D721Med (cell line): Measurements from ENCODE around the gene PRPF18.

ENCODE experiments used
- DNase-seq: peaks from one replicate; pipeline ENCODE4 v3.0.0; 2011; ENCODE audit warnings: low spot score; ENCODE audit not compliant: insufficient read length
- FAIRE-seq: peaks from 2 replicates; lab custom pipeline; 2011; peaks lifted over from hg19 to GRCh38; lab: Jason Lieb, UNC
- TF ChIP-seq, protein P1 (sequence below): IDR thresholded peaks from 2 replicates; pipeline ENCODE4 v1.5.1; 2012; ENCODE audit warnings: mild to moderate bottlenecking, control low read depth; ENCODE audit not compliant: insufficient read depth; ENCODE audit errors: missing control alignments

The PRPF18 gene

DNA sequence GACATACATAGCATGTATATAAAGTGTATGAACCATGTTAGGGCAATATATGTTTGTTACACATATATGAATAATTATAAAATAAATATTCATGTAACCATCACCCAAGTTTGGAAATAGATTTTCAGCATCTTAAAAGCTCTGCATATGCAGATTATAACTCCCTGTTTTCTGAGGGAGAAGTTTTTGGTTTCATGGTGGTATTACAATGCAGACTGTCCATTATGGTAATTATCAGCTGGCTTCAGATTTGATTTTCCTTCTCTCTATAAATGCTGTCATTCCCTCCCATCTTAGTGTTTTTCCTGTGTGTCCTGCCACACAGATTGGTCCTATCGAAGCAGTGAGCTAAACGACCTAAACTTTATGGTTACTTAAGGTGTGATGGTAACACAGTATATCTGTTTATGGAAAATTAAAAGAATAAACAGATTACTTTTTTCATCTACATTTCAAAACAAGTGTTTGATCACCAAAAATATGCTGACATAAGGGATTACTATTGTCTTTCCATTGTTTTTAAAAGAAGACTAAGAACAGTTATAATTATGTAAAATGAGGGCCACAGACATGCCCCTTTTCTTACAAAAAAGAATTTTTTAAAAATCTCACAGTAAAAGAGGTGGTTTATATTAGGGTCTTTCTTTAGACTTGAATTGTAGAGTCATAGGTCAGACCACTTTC is 17.7 kb downstream of the PRPF18 start:
- TF ChIP-seq, protein P1, sequence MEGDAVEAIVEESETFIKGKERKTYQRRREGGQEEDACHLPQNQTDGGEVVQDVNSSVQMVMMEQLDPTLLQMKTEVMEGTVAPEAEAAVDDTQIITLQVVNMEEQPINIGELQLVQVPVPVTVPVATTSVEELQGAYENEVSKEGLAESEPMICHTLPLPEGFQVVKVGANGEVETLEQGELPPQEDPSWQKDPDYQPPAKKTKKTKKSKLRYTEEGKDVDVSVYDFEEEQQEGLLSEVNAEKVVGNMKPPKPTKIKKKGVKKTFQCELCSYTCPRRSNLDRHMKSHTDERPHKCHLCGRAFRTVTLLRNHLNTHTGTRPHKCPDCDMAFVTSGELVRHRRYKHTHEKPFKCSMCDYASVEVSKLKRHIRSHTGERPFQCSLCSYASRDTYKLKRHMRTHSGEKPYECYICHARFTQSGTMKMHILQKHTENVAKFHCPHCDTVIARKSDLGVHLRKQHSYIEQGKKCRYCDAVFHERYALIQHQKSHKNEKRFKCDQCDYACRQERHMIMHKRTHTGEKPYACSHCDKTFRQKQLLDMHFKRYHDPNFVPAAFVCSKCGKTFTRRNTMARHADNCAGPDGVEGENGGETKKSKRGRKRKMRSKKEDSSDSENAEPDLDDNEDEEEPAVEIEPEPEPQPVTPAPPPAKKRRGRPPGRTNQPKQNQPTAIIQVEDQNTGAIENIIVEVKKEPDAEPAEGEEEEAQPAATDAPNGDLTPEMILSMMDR = no peak
- DNase-seq (no peak), FAIRE-seq (no peak)

DNA sequence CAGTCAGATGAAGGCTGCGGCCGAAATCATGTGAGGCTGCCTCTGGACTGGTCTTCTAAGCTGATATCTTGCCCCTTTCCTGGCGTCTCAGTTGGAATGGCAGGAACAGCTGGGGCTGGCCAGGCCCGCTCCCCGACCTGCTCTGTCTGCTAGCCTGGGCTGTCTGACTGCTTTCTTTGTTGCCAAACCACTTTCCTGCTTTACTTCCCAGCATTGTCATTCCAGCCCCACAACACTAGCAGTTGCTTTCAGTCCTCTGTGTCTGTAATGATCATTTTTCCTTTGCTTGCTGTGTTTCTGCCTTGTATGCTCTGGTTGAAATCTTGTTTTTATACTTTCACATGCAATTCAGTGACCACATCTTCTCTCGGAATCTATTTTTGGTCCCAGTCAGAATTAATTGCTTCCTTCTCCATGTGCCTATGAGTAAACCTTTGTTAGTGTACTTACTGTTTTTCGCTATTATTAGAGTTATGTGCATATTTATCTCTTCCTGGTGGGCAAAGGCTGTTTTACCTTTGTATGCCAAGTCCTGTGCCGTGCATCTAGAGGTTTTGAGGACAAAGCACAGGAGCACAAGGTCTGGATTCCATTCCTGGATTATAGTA is 21.6 kb downstream of the PRPF18 start:
- DNase-seq (no peak), FAIRE-seq (no peak)
- TF ChIP-seq, protein P1 = no peak

DNA sequence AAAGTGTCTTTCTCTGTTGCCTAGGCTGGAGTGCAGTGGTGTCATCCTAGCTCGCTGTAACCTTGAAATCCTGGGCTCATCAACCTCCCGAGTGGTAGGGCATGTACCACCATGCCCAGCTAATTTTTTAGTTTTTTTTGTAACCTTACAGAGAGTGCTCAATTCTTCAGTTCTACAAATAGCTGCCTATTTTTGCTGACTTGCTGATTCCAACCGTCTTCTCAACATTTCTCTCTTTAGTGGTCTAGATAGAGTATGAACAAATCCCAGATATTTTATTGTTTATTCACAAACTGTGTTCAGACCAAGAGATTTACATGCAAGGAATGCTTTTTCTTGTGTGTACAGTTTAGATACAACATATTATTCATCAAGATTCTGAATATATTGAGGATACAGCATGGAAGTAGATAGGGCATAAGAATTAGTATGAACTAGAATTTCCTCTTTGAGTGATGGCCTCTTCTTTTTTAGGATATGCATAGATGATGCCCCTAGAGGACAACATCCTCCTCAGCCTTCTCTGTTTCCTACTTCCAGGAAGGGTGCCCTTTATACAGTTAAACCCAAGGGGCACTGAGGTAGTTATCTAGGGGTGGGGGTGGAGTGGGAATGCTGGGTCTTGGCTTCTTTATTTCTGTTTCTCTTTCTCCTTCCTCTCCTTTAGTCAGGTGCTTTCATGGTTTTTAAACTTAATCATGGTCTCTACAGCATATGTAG is 26.0 kb downstream of the PRPF18 start:
- TF ChIP-seq, protein P1 = no peak
- FAIRE-seq = no peak
- no peak for DNase-seq

DNA sequence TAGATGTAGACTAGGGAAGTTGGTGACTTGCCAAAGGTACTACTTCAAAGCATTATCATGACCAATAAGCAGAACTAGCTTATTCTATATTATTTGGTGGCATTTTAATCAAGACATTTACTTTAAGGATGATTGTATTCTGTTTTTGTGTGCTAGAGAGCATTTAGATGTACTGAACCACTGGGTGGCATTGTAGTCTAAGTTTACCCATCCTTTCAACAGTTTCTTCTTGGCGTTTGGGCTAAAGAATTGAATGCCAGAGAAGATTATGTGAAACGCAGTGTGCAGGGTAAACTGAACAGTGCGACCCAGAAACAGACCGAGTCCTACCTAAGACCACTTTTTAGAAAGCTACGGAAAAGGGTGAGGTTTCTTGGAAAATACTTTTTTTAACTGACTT is 26.8 kb downstream of the PRPF18 start:
- TF ChIP-seq, protein P1 = peak; percentile 65
- no peak for DNase-seq
- FAIRE-seq = no peak

DNA sequence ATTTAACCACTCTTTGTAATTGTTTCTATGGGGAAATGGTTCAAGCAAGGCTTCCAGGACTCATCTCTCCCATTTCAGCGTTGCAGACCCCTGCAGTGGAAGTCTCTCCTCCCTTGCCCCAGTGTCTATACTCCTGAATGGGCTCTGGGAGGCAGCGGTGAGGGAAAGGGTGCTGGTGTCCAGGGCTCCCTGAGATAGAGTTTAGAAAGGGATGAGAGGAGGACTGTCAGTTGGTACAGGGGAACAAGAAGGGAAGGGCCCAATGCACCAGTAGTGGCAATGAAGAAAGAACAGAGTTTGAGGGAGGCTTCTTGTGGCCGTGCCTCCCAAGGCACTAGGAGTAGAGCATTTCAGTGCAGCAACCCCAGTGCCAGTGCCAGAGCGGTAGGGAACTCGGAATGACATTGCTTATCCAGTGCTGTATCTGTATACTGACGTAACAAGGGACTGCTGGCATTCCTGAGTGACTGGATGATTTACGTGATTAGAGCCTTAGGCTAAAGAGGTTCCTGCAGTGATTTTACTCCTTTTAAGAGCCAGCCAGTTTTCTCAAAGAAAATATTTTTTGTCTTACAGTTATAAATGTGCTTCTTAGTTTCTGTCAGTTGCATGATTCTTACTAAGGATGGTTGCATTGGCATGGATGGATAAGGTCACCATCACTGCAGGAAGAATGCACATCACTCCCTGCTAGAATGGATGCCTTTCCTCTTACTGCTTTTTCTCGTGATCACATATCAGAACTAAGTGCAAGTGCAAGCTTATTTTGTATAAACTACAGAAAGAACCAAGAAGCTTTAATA is 28.0 kb downstream of the PRPF18 start:
- no peak for DNase-seq
- no peak for FAIRE-seq
- TF ChIP-seq, protein P1 = no peak

DNA sequence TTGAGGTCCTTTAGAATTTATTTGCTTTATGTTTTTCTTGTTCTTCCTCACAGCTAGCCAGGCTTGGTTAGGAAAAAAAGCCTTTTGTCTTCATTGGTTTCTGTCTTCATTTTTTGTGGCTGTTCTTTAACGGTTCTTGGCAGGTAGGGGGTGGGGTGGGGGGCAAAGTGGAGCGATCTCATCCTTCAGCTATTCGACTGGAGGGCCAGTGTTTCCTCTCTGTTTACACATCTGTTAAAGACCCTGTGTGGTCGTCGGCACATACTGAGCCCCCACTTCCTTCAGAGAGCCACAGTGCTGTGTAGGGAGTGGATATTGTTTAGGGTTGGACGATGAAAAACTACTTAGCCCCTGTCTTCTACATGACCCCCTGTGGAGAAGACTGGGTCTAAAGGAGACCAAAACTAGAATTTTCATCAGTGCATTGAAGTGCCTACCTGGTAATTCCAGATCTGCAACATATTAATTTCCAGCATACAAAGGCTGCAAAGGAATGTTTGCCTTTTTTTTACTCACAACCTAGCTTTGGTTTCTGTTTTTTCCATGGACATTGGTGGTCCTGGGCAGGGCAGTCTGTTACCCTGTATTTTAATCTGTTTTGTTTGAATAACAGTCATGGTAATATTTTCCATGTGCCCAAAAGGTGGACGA is 29.0 kb downstream of the PRPF18 start:
- FAIRE-seq (no peak), DNase-seq (no peak)
- TF ChIP-seq, protein P1 = no peak
